ENCODE data around the gene SCGB1D4. TPM values are rescaled to one million over a fixed set of nuclear protein-coding genes. Genes with fewer than 3 reads are reported as not detected.
"Not testable (repeated sequence)": the region's sequence is repeated elsewhere in the genome, so short reads cannot be mapped to it uniquely, and the experiment has no call there.

SCGB1D4 gene
- total RNA-seq, 4 donors from 2014 or later, result not detected

DNA sequence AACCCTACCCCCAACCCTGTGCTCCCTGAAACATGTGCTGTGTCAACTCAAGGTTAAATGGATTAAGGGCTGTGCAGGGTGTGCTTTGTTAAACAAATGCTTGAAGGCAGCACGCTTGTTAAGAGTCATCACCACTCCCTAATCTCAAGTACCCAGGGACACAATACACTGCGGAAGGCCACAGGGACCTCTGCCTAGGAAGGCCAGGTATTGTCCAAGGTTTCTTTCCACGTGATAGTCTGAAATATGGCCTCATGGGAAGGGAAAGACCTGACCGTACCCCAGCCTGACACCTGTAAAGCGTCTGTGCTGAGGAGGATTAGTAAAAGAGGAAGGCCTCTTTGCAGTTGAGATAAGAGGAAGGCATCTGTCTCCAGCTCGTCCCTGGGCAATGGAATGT lies 27.8 kb upstream of the SCGB1D4 start:
- H3K36me3 ChIP-seq, result not testable (repeated sequence)

DNA sequence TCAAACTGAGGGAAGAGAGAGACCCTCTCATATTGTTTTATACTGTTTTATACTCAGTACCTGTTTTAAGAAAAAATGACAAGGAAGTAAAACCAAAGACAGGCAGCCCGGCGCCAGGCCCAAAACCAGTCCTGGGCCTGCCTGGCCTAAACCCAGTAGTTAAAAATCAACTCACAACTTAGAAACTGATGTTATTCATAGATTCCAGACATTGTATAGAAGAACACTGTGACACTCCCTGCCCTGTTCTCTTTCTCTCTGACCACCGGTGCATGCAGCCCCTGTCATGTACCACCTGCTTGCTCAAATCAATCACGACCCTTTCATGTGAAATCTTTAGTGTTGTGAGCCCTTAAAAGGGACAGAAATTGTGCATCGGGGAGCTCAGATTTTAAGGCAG lies 26.9 kb upstream of the SCGB1D4 start:
- intact Hi-C loops (cut with DNase I); H3K4me3 ChIP-seq; DNase-seq (ENCODE audit: extremely low spot score); H3K9me3 ChIP-seq; H3K36me3 ChIP-seq; H3K27ac ChIP-seq (replicated peaks in 1 of 4); H3K4me1 ChIP-seq: not testable (repeated sequence)
- WGBS, result 59% methylated on average over 5 of the region's 5 CpGs
- peaks cover 0 to 35% (median 4%) of the 10 kb centered on the region in 4 donors for H3K27me3 ChIP-seq

More for the DNA sequence above, 27.8 kb upstream of the SCGB1D4 start:
- H3K27me3 ChIP-seq, result peaks cover 0 to 30% (median 4%) of the 10 kb centered on the region in 4 donors
- intact Hi-C loops (cut with DNase I); H3K27ac ChIP-seq (replicated peaks in 1 of 4); DNase-seq (ENCODE audit: extremely low spot score); H3K4me3 ChIP-seq; H3K4me1 ChIP-seq; H3K9me3 ChIP-seq: not testable (repeated sequence)
- 27% methylated on average over 6 of the region's 6 CpGs for WGBS

DNA sequence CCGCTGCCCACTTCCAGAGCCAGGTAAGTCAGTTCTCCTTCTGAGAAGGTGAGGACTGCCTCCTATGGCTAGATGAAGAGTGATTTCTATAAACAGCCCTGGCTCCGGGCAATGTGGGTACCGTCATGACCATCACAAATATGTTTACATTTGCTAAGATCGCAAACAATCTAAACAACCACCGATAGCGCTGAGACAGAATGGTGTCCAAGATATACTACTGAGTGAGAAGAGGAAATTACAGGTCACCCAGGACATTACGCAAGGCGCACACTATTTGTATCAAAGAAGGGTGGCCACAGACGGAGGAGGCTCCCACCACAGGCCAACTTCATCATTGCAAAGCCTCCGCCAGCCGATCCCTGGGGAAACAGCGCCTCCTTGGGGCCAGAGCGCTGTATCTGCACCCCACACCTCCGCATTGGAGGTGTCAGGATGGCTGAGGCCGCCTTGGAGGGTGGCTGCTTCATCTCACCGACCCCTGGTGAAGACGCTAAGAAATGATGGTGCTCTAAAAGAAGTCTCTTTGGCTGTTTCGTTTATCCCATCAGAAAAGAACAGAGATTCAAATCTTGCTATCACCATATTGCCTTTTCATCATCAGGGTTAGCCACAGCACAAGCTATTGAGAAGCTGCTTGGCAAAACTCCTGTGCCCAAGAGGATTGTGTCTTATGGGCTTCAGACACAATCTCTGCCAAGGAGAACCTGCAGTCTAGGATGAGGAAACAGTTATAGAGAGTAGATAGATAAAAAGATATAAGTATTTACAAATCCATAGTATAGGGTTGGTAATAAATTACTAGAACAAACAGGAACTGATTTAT lies 26.1 kb upstream of the SCGB1D4 start:
- intact Hi-C loops (cut with DNase I), result no loop called here
- peaks cover 0 to 35% (median 4%) of the 10 kb centered on the region in 4 donors for H3K27me3 ChIP-seq
- 29% methylated on average over 15 of the region's 18 CpGs for WGBS
- no peaks in the 10 kb centered on the region for H3K9me3 ChIP-seq
- no peak overlapping the region for H3K4me3 ChIP-seq
- no peaks in the 10 kb centered on the region for H3K36me3 ChIP-seq
- DNase-seq (ENCODE audit: extremely low spot score), result no peak
- TF ChIP-seq POLR2AphosphoS5 (IDR thresholded peaks at IDR 0.05), result no peak
- TF ChIP-seq, protein P1, sequence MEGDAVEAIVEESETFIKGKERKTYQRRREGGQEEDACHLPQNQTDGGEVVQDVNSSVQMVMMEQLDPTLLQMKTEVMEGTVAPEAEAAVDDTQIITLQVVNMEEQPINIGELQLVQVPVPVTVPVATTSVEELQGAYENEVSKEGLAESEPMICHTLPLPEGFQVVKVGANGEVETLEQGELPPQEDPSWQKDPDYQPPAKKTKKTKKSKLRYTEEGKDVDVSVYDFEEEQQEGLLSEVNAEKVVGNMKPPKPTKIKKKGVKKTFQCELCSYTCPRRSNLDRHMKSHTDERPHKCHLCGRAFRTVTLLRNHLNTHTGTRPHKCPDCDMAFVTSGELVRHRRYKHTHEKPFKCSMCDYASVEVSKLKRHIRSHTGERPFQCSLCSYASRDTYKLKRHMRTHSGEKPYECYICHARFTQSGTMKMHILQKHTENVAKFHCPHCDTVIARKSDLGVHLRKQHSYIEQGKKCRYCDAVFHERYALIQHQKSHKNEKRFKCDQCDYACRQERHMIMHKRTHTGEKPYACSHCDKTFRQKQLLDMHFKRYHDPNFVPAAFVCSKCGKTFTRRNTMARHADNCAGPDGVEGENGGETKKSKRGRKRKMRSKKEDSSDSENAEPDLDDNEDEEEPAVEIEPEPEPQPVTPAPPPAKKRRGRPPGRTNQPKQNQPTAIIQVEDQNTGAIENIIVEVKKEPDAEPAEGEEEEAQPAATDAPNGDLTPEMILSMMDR (IDR thresholded peaks at IDR 0.05), result peak; percentile 27 to 51 (median 48)
- TF ChIP-seq EP300 (IDR thresholded peaks at IDR 0.05), result no peak
- TF ChIP-seq POLR2A (IDR thresholded peaks at IDR 0.05; ENCODE audit: low read depth), result no peak
- H3K4me1 ChIP-seq, result no peaks in the 10 kb centered on the region
- no peak overlapping the region for H3K27ac ChIP-seq (replicated peaks in 1 of 4)

DNA sequence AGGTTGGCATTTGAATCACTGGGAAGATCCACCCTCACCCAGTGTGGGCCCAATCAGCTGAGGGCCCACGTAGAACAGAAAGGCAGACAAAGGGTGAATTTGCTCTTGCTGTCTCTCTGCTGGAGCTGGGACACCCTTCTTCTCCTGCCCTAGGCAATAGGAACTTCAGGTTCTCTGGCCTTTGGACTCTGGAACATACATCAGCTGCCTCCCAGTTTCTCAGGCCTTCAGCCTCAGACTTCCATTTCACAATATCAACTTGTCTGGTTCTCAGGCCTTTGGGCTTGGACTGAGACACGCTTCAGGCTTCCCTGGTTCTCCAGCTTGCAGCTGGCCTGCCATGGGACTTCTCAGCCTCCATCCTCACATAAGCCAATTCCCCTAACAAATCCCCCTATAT lies 23.6 kb upstream of the SCGB1D4 start:
- intact Hi-C loops (cut with DNase I), result no loop called here
- H3K27me3 ChIP-seq, result peaks cover 0 to 32% (median 4%) of the 10 kb centered on the region in 4 donors
- WGBS, result 81% methylated on average over 2 of the region's 2 CpGs

DNA sequence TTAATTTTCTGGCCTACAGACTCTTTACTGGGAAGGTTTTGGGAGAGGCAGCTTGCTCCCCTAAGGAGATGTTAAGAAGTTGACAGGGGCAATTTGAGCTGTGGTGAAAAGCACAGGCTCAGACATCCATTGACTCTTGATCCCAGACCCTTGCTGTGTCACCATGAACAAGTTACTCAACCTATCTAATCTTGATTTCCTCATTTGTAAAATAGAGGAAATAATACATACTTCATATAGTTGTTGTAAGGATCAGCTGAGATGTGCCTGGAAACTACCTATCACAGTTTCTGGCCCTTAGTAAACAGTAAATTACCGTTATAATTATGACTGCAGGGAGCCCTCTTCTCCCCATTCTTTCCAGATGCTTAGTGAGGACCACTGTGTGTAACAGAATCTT lies 16.6 kb upstream of the SCGB1D4 start:
- no peaks in the 10 kb centered on the region for H3K36me3 ChIP-seq
- peaks cover 0 to 26% (median 2%) of the 10 kb centered on the region in 4 donors for H3K27me3 ChIP-seq
- H3K4me1 ChIP-seq, result peaks cover 0 to 7% (median 2%) of the 10 kb centered on the region in 4 donors
- WGBS, result 80% methylated on average over 1 of the region's 1 CpG
- H3K4me3 ChIP-seq, result no peak overlapping the region
- no peaks in the 10 kb centered on the region for H3K9me3 ChIP-seq
- intact Hi-C loops (cut with DNase I), result no loop called here
- no peak for DNase-seq (ENCODE audit: extremely low spot score)
- H3K27ac ChIP-seq (replicated peaks in 1 of 4), result no peak overlapping the region
- TF ChIP-seq, protein P1 (IDR thresholded peaks at IDR 0.05), result no peak
- no peak for TF ChIP-seq POLR2A (IDR thresholded peaks at IDR 0.05; ENCODE audit: low read depth)
- TF ChIP-seq POLR2AphosphoS5 (IDR thresholded peaks at IDR 0.05), result no peak
- no peak for TF ChIP-seq EP300 (IDR thresholded peaks at IDR 0.05)

More for the DNA sequence above, 23.6 kb upstream of the SCGB1D4 start:
- Histone ChIP-seq H3K9me3 (no peaks in the 10 kb centered on the region), H3K4me1 (no peaks in the 10 kb centered on the region), H3K36me3 (no peaks in the 10 kb centered on the region), H3K4me3 (no peak overlapping the region), H3K27ac (replicated peaks in 1 of 4) (no peak overlapping the region)
- TF ChIP-seq POLR2AphosphoS5 (IDR thresholded peaks at IDR 0.05) (no peak), EP300 (IDR thresholded peaks at IDR 0.05) (no peak), POLR2A (IDR thresholded peaks at IDR 0.05; ENCODE audit: low read depth) (no peak)
- TF ChIP-seq, protein P1 (IDR thresholded peaks at IDR 0.05), result no peak
- no peak for DNase-seq (ENCODE audit: extremely low spot score)
